HG03575 (cell line): ENCODE measurements around the gene MRPS27.

Source experiments
- ATAC-seq: cut with Tn5 transposase; IDR thresholded peaks from one replicate; pipeline ENCODE4 v1.9.1; 2021; ENCODE audit not compliant: unreplicated experiment, insufficient number of reproducible peaks, low FRiP score; ENCODE audit errors: extremely low read depth

The MRPS27 gene

GRCh38 chr5:72295539-72295938 is 24.5 kb downstream of the MRPS27 start:
- no peak for ATAC-seq

GRCh38 chr5:72294473-72294872 is 25.6 kb downstream of the MRPS27 start:
- ATAC-seq: no peak

- ATAC-seq: no peak
These were observed 26.5 kb downstream of the MRPS27 start for GRCh38 chr5:72293495-72294055.

DNA sequence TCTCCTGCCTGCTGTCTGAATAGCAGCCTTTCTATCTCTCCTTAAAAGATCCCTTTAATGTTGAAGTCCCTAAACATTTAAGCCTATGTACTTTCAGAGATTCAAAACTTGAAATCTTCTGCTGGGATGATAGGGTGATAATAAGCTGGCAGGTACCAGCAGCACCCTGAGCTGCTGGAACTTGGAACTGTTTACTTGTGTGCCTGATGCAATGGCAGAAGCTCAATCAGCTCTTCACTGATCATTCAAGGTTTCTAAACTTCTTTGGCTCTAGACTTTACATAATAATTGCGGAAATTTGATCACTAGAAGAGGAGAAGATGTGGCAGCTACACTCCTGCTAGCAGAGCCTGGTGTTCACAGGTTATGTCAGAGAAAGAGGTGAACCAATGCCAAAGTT is 27.6 kb downstream of the MRPS27 start:
- ATAC-seq: no peak

GRCh38 chr5:72291601-72292000 is 28.4 kb downstream of the MRPS27 start:
- ATAC-seq: no peak

DNA sequence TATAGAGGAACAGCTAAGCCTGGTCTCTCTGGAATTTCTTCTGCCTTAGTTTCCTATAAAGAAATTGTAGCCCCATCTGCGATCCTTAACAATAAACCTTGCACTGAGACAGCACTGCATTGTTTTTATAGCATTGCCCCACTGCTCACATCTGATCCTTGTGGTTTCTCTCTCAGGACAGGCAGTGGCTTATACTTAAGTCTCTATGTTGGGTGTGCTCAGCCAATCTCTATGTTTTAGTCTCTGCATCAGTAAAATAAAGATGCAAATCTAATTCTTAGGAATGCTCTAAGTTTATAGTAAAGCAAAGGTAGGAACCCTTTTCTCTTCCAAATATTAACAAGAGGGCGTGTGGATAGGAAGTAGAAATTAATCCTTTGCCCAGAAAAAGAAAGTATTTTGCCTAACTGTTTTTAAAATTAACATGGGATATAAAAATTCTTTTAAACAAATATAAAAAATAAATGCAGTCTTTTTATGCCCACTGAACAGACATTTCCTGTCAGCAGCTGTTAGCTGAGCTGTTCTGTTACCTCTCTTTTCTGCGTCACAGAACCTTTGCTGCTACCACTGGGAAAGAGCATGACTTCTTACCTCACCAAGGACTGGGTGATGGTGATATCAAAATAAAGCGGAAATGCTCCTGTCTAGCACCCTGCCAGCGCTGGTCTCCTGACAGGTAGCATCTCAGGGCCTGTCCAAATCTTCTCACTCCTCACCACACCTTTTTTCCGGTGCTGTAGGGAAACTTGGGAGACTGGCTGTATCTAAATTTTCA is 29.5 kb downstream of the MRPS27 start:
- no peak for ATAC-seq

DNA sequence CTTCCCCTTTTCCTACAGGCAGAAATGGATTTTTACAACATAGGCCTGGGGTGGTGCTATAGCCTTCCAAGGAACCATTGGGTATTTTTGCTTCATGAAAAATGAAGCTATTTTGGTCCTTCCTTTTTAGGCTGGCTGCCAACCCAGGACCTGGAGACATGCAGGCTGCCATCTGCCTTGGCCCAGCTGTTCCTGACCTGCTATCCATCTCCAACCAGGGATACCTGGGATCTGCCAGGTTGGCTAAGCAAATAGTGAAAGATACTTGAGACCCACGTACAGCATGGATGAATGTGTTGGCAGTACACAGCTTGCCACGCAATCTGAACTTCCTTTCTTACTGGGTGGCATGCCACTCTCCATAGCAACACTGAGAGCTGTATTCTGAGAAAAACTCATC is 31.1 kb downstream of the MRPS27 start:
- no peak for ATAC-seq

DNA sequence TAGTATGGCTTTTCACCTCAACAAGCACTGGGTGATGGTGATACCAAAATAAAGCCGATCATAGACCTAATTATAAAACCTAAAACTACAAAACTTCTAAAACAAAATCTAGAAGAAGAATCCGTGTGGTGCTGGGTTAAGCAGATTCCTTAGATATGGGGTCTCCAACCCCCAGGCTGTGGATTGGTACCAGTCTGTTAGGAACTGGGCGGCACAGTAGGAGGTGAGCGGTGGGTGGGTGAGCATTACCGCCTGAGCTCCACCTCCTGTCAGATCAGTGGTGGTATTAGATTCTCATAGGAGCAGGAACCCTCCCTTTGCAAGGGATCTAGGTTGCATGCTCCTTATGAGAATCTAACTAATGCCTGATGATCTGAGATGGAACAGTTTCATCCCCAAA is 33.2 kb downstream of the MRPS27 start:
- no peak for ATAC-seq

GRCh38 chr5:72285424-72285821 is 34.6 kb downstream of the MRPS27 start:
- no peak for ATAC-seq

DNA sequence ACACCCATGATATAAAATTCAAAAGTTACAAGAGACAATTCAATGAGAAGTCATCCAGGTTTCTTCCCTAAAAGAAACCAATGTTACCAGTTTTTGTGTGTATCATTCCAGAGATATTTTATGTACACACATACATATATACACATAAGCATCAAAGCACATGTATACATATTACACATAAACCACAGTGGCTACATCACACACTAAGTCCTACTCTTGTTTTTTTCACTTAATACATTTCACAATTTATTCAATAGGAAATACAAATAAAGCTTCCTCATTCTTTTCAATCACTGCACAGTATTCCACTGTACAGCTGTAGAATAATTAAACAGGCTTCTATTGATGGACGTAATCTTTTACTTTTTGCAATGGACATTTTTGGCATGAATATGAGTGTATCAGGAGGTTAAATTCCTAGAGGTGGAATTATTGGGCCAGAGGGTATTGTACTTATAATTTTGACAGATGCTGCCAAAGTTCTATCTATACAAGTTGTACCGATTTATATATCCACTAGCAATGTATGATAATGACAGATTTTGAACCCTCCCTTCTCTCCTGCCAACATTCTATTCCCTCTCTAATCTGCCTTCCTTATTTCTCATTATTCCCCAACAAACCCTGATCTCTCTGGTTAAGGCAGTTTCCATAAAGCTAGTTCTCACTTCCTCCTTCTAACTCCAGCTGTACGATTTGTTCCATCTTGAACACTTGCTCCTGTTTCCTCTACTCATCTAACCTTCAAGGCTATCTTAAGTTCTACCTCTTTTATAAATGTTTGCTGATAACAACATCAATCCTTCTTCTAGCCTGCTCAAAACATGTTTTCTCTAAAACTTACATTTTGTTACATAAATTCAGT is 35.2 kb downstream of the MRPS27 start:
- ATAC-seq: no peak

DNA sequence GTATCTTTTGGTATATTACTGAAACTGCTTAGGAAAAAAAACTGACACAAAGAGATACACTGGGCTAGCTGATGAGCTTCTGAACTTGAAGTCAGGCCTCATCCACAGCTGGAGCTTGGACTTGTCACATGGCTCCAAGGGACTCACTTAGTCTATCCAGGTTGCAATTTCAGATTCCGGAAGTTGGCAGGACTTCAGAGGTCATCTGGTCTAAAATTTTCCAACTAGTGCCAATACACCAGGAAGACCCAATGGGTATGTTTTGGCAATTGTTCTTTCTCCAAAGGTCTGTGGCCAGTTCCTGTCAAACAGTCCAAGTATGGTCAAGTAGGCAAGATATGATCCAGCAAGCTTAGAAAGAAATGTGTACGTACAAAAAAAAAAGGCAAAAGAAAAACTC is 36.7 kb downstream of the MRPS27 start:
- ATAC-seq: no peak

GRCh38 chr5:72282878-72283277 is 37.2 kb downstream of the MRPS27 start:
- no peak for ATAC-seq

GRCh38 chr5:72281764-72282499 is 38.1 kb downstream of the MRPS27 start:
- ATAC-seq: no peak

- no peak for ATAC-seq
These were observed 38.6 kb downstream of the MRPS27 start for GRCh38 chr5:72281430-72281763.

DNA sequence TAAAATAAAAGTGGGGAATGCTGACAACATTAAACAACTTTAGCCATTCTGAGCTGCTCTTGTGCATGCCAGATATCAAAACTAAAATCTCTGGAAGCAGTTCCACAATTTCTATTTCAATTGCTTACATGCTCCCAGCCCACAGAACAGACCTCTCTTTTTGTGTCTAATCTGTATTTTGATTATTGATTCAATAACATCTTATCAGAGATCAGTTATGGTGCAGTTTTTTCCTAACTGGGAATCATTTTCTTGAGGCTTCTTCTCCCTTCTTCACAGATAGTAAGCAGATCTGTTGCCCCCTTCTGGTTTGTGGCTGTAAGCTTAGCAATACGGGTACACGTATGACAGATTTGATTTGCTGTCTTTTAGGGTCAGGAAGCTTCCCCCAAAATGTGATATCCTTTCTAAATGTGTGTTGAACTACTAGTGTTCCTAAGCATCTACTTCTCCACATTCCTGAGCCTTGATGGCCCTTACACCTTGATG is 39.4 kb downstream of the MRPS27 start:
- no peak for ATAC-seq

DNA sequence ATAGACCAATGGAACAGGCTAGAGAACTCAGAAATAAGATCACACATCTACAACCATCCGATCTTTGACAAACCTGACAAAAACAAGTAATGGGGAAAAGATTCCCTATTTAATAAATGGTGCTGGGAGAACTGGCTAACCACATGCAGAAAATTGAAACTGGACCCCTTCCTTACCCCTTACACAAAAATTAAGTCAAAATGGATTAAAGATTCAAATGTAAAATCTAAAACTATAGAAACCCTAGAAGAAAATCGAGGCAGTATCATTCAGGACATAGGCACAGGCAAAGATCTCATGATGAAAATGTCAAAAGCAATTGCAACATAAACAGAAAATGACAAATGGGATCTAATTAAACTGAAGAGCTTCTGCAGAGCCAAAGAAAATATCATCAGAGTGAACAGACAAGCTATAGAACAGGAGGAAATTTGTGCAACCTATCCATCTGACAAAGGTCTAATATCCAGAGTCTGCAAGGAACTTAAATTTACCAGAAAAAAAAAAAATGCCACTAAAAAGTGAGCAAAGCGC is 43.8 kb downstream of the MRPS27 start:
- no peak for ATAC-seq

GRCh38 chr5:72273547-72273946 is 46.5 kb downstream of the MRPS27 start:
- no peak for ATAC-seq

DNA sequence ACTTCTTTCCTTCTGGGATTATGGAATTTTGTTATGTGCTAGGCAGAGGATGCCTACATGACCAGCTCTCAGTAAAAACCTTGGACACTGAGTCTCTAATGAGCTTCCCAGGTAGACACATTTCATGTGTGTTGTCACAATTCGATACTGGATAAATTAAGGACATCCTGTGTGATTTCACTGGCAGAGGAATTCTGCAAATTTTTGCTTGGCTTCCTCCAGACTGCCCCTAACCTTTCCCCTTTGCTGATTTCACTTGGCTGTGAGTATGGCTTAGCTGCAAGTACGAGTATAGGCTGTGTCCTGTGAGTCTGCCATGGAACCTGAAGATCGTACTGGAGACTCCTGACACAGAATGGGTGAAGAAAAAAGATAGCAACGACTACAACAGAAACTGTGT is 47.6 kb downstream of the MRPS27 start:
- ATAC-seq: no peak

- ATAC-seq: no peak
These were observed 48.3 kb downstream of the MRPS27 start for GRCh38 chr5:72271702-72272101.
